Ascending aorta (tissue), 2 donors: ENCODE results near the gene RANGAP1. TPM values are rescaled to one million over a fixed set of nuclear protein-coding genes. Genes with fewer than 3 reads are reported as not detected.

Experiments
- DNase-seq, 2 donors: peaks; one replicate each; pipeline ENCODE4 v3.0.0-alpha.2; 2019; ENCODE audit warnings: low spot score in 2 of 2
- H3K27ac ChIP-seq, 2 donors: fragments of 200-600 bp; sonication (generic); one replicate each; pipeline ENCODE4 v1.5.1; 2016 to 2017; ENCODE audit warnings: mild to moderate bottlenecking in 1 of 2
- H3K27me3 ChIP-seq: fragments of 200-600 bp; sonication (generic); one replicate; pipeline ENCODE4 v1.5.1; 2017
- H3K36me3 ChIP-seq, 2 donors: fragments of 200-600 bp; sonication (generic); one replicate each; pipeline ENCODE4 v1.5.1; 2016
- H3K4me1 ChIP-seq, 2 donors: fragments of 200-600 bp; sonication (generic); one replicate each; pipeline ENCODE4 v1.5.1; 2016 to 2017; ENCODE audit warnings: mild to moderate bottlenecking in 1 of 2
- H3K4me3 ChIP-seq, 2 donors: fragments of 200-600 bp; sonication (generic); one replicate each; pipeline ENCODE4 v1.5.1; 2016 to 2017; ENCODE audit warnings: mild to moderate bottlenecking in 1 of 2
- H3K9me3 ChIP-seq, 2 donors: fragments of 200-600 bp; sonication (generic); one replicate each; pipeline ENCODE4 v1.5.1; 2016
- intact Hi-C: fragments of 100-400 bp; cut with DNase I; formaldehyde crosslinking; loops from one replicate; pipeline ENCODE4 v1.15.1; 2023
- total RNA-seq: library from RNA; depleted of rRNA; stranded (reverse); fragments of >200 nt; gene quantifications from one replicate; pipeline ENCODE4 v1.1.0, GENCODE V29; 2016
- TF ChIP-seq, protein P1 (sequence below), 3 experiments: fragments of 200-600 bp in 2 of 3; fragments of 450-650 bp in 1 of 3; sonication (generic) in 2 of 3; IDR thresholded peaks; one replicate each; pipeline ENCODE4 v1.5.1; 2016 to 2019; ENCODE audit warnings: antibody characterized with exemption in 3 of 3, mild to moderate bottlenecking in 1 of 3, moderate library complexity in 1 of 3

The RANGAP1 gene
- total RNA-seq, 1 donor from 2014 or later = 49.8 TPM

DNA sequence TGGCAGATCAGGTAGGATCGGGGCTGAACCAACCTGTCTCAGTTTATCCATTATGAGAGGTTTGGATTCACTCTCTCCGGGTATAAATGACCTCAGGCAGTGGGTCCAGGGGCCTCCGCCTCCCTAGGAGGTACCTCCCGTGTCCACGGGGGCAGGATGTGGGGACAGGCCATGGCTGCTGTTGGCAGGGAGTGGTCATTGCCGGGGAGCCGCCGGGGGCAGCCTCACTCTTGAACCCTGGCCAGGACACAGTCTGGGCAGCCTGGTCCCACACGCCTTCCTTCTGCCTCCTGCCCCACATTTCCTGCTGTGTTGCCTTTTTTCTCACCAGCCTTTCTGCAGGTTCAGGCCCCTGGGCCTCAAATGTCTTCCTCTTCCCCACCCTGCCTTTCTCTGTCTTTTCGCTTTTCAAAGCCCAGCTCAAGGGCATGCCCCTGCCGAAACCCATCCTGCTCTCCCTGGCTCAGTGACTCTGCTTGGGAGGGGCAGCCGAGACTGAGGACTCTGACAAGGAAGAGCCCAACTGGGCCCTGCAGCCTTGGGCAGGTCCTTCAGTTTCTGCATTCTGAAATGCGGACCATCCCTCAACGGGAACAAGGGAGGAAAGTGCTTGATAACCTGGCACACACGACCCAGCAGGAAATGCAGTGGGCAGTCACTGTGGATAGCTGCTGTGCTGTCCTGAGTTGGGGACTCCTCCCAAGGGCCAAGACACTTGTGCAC is 46.4 kb upstream of the RANGAP1 start:
- Histone ChIP-seq H3K4me3 (no peak overlapping the region), H3K27ac (no peak overlapping the region), H3K4me1 (no peaks in the 10 kb centered on the region), H3K36me3 (peaks cover 67 to 70% of the 10 kb centered on the region in 2 donors), H3K9me3 (no peaks in the 10 kb centered on the region), H3K27me3 (no peaks in the 10 kb centered on the region)
- TF ChIP-seq, protein P1, sequence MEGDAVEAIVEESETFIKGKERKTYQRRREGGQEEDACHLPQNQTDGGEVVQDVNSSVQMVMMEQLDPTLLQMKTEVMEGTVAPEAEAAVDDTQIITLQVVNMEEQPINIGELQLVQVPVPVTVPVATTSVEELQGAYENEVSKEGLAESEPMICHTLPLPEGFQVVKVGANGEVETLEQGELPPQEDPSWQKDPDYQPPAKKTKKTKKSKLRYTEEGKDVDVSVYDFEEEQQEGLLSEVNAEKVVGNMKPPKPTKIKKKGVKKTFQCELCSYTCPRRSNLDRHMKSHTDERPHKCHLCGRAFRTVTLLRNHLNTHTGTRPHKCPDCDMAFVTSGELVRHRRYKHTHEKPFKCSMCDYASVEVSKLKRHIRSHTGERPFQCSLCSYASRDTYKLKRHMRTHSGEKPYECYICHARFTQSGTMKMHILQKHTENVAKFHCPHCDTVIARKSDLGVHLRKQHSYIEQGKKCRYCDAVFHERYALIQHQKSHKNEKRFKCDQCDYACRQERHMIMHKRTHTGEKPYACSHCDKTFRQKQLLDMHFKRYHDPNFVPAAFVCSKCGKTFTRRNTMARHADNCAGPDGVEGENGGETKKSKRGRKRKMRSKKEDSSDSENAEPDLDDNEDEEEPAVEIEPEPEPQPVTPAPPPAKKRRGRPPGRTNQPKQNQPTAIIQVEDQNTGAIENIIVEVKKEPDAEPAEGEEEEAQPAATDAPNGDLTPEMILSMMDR (IDR thresholded peaks at IDR 0.05) = no peak
- intact Hi-C loops = no loop called here
- no peak for DNase-seq

- H3K9me3 ChIP-seq = no peaks in the 10 kb centered on the region
- peaks cover 80 to 82% of the 10 kb centered on the region in 2 donors for H3K36me3 ChIP-seq
- TF ChIP-seq, protein P1 (IDR thresholded peaks at IDR 0.05) = no peak
- DNase-seq = no peak
- H3K27ac ChIP-seq = no peak overlapping the region
- no peaks in the 10 kb centered on the region for H3K27me3 ChIP-seq
- intact Hi-C loops = no loop called here
- no peaks in the 10 kb centered on the region for H3K4me1 ChIP-seq
- no peak overlapping the region for H3K4me3 ChIP-seq
Measured at GRCh38 chr22:41330169-41330568, 44.2 kb upstream of the RANGAP1 start.

- TF ChIP-seq, protein P1 (IDR thresholded peaks at IDR 0.05) = no peak
- Histone ChIP-seq H3K4me1 (no peaks in the 10 kb centered on the region), H3K4me3 (no peak overlapping the region), H3K36me3 (peaks cover 59 to 76% of the 10 kb centered on the region in 2 donors), H3K27me3 (no peaks in the 10 kb centered on the region), H3K27ac (no peak overlapping the region), H3K9me3 (no peaks in the 10 kb centered on the region)
- intact Hi-C loops = no loop called here
- no peak for DNase-seq
Measured at GRCh38 chr22:41327124-41327523, 41.1 kb upstream of the RANGAP1 start.

DNA sequence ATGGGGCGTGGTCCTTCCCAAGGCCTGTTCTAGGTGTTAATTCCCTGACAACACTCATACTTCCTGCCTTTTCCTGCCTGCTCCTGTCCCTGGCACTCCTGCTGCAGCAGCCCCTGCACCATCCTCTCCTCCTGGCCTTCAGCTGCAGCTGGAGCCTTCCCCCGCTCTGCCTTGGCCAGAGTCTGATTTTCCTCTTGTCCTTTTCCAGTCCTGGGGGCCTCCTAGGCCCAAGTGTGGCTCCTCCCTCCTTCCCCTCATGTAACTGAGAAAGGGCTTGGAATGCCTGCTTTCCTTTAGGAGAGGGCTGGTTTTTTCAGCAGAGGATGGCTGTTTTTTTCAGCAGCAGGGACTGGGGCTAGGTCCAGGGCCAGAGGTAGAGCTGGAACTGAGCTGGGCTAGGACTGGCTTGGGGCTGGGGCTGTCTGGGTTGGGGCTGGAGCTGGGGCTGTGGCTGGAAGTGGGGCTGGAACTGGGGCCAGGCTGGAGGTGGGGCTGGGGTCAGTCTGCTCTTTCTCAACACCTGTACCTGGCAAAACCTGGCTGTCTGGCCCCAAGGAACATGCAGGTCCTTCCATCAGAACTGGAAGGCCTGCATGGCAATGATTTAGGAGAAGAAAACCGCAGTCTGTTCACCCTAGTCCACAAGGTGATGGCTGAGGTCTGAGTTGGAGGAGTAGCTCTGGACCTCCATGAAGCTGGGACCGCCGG is 39.0 kb upstream of the RANGAP1 start:
- Histone ChIP-seq H3K36me3 (peaks cover 44 to 79% of the 10 kb centered on the region in 2 donors), H3K27me3 (no peaks in the 10 kb centered on the region), H3K4me1 (no peaks in the 10 kb centered on the region), H3K27ac (no peak overlapping the region), H3K9me3 (no peaks in the 10 kb centered on the region), H3K4me3 (no peak overlapping the region)
- intact Hi-C loops = no loop called here
- no peak for DNase-seq
- TF ChIP-seq, protein P1 (IDR thresholded peaks at IDR 0.05) = no peak

DNA sequence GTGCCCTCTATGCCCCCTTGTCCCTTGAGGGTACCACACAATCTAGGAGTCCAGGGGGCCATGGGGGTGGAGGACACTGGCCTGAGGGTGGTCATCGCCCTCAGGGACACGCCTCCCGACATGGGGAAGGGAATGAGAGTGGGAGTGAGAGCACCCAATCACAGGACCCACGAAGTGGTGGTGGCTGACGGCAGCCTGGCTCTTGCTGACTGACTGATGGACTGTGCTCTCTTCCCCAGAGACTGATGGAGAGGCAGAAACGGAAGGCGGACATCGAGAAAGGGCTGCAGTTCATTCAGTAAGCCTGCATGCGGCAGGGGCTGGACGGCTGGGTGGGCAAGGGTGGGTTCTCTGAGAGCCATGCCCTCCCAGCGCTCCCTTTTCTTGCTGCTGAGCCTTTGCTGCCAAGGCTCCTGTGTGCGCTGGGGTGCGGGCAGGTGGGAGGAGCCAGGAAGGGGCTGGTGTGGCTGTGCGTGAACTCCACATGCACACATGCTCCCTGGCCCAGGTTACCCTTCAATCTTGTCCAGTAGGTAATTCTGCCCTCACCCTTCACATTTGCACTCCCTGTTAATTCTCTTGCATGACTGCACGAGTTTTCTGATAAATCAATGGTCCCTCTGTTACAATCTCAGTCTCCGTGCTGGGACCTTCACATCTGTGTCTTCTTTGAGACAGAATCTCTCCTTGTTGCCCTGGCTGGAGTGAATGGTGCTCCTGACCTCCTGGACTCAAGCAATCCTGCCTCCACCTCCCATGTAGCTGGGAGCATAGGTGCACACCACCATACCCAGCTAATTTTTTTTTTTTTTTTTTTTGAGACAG is 34.6 kb upstream of the RANGAP1 start:
- Histone ChIP-seq H3K27ac (no peak overlapping the region), H3K27me3 (no peaks in the 10 kb centered on the region), H3K9me3 (no peaks in the 10 kb centered on the region), H3K4me1 (no peaks in the 10 kb centered on the region), H3K4me3 (no peak overlapping the region), H3K36me3 (peaks cover 13 to 40% of the 10 kb centered on the region in 2 donors)
- no peak for DNase-seq
- intact Hi-C loops = no loop called here
- TF ChIP-seq, protein P1 (IDR thresholded peaks at IDR 0.05) = no peak
